ENCODE measurements around the gene CACNB2.

CACNB2 gene

GRCh38 chr10:18446205-18446604 lies 306.0 kb downstream of the CACNB2 start:
- no peak for DNase-seq (ENCODE audit: low read depth, low spot score)

- DNase-seq (ENCODE audit: low read depth, low spot score), result no peak
Measured at GRCh38 chr10:18449611-18450026, 309.4 kb downstream of the CACNB2 start.

- DNase-seq (ENCODE audit: low read depth, low spot score), result no peak
Measured at GRCh38 chr10:18450298-18450697, 310.1 kb downstream of the CACNB2 start.

GRCh38 chr10:18455086-18455884 lies 315.1 kb downstream of the CACNB2 start:
- no peak for DNase-seq (ENCODE audit: low read depth, low spot score)

GRCh38 chr10:18456984-18457383 lies 316.8 kb downstream of the CACNB2 start:
- DNase-seq (ENCODE audit: low read depth, low spot score), result no peak

GRCh38 chr10:18460032-18460431 lies 319.8 kb downstream of the CACNB2 start:
- DNase-seq (ENCODE audit: low read depth, low spot score), result no peak

- DNase-seq (ENCODE audit: low read depth, low spot score), result no peak
Measured at GRCh38 chr10:18463673-18464211, 323.5 kb downstream of the CACNB2 start.

GRCh38 chr10:18469125-18469524 lies 328.9 kb downstream of the CACNB2 start:
- DNase-seq (ENCODE audit: low read depth, low spot score), result no peak

GRCh38 chr10:18472977-18473376 lies 332.8 kb downstream of the CACNB2 start:
- no peak for DNase-seq (ENCODE audit: low read depth, low spot score)

GRCh38 chr10:18473424-18474117 lies 333.3 kb downstream of the CACNB2 start:
- no peak for DNase-seq (ENCODE audit: low read depth, low spot score)

GRCh38 chr10:18474118-18474455 lies 333.9 kb downstream of the CACNB2 start:
- DNase-seq (ENCODE audit: low read depth, low spot score), result no peak

- DNase-seq (ENCODE audit: low read depth, low spot score), result no peak
Measured at GRCh38 chr10:18476076-18476647, 335.9 kb downstream of the CACNB2 start.

GRCh38 chr10:18478354-18478753 lies 338.1 kb downstream of the CACNB2 start:
- DNase-seq (ENCODE audit: low read depth, low spot score), result no peak

GRCh38 chr10:18479502-18479901 lies 339.3 kb downstream of the CACNB2 start:
- no peak for DNase-seq (ENCODE audit: low read depth, low spot score)

- no peak for DNase-seq (ENCODE audit: low read depth, low spot score)
Measured at GRCh38 chr10:18483516-18484186, 343.4 kb downstream of the CACNB2 start.

GRCh38 chr10:18486438-18486837 lies 346.2 kb downstream of the CACNB2 start:
- DNase-seq (ENCODE audit: low read depth, low spot score), result no peak

GRCh38 chr10:18490755-18491154 lies 350.5 kb downstream of the CACNB2 start:
- DNase-seq (ENCODE audit: low read depth, low spot score), result no peak

- no peak for DNase-seq (ENCODE audit: low read depth, low spot score)
Measured at GRCh38 chr10:18497806-18498369, 357.7 kb downstream of the CACNB2 start.

- DNase-seq (ENCODE audit: low read depth, low spot score), result no peak
Measured at GRCh38 chr10:18498998-18499397, 358.8 kb downstream of the CACNB2 start.

GRCh38 chr10:18500576-18500975 lies 360.4 kb downstream of the CACNB2 start:
- DNase-seq (ENCODE audit: low read depth, low spot score), result no peak

- no peak for DNase-seq (ENCODE audit: low read depth, low spot score)
Measured at GRCh38 chr10:18501198-18501597, 361.0 kb downstream of the CACNB2 start.

- DNase-seq (ENCODE audit: low read depth, low spot score), result no peak
Measured at GRCh38 chr10:18501629-18502028, 361.4 kb downstream of the CACNB2 start.
